Sigmoid colon (tissue), 7 donors: ENCODE measurements around the gene ZNF606. TPM values are rescaled to one million over a fixed set of nuclear protein-coding genes. Genes with fewer than 3 reads are reported as not detected.

ENCODE experiments used
- DNase-seq: peaks from one replicate; pipeline ENCODE4 v3.0.0-alpha.2; 2019
- H3K27ac ChIP-seq, 4 donors: fragments of 200-600 bp; sonication (generic); one replicate each; pipeline ENCODE4 v1.5.1; 2016 to 2019; ENCODE audit warnings: mild to moderate bottlenecking in 1 of 4
- H3K27me3 ChIP-seq, 3 donors: fragments of 200-600 bp; sonication (generic); one replicate each; pipeline ENCODE4 v1.5.1; 2019; ENCODE audit warnings: mild to moderate bottlenecking in 1 of 3
- H3K36me3 ChIP-seq, 4 donors: fragments of 200-600 bp; sonication (generic); one replicate each; pipeline ENCODE4 v1.5.1; 2016 to 2019
- H3K4me1 ChIP-seq, 4 donors: fragments of 200-600 bp; sonication (generic); one replicate each; pipeline ENCODE4 v1.5.1; 2017 to 2019
- H3K4me3 ChIP-seq, 4 donors: fragments of 200-600 bp; sonication (generic); one replicate each; pipeline ENCODE4 v1.5.1; 2017 to 2019; ENCODE audit warnings: mild to moderate bottlenecking in 2 of 4, moderate library complexity in 1 of 4
- H3K9me3 ChIP-seq, 4 donors: fragments of 200-600 bp in 3 of 4; sonication (generic) in 3 of 4; one replicate each; pipeline versions ENCODE4 v1.5.1 to v1.6.1; 2013 to 2019
- CTCF ChIP-seq, 4 experiments: fragments of 450-650 bp in 3 of 4; fragments of 200-600 bp in 1 of 4; IDR thresholded peaks; one replicate each; pipeline ENCODE4 v1.5.1; 2016 to 2019; ENCODE audit warnings: antibody characterized with exemption in 4 of 4, mild to moderate bottlenecking in 3 of 4, moderate library complexity in 2 of 4
- EP300 ChIP-seq, 4 donors: sonication (generic); formaldehyde crosslinking; IDR thresholded peaks; one replicate each; pipeline ENCODE4 v1.6.1; 2017; ENCODE audit warnings: antibody characterized with exemption in 4 of 4
- POLR2A ChIP-seq, 2 donors: fragments of 450-650 bp; IDR thresholded peaks; one replicate each; pipeline ENCODE4 v1.6.1; 2016; ENCODE audit warnings: antibody characterized with exemption in 2 of 2, mild to moderate bottlenecking in 2 of 2, moderate library complexity in 2 of 2
- POLR2AphosphoS5 ChIP-seq, 4 donors: sonication (generic); formaldehyde crosslinking; IDR thresholded peaks; one replicate each; pipeline ENCODE4 v1.6.1; 2017; ENCODE audit warnings: antibody characterized with exemption in 4 of 4
- WGBS, 2 donors: extraction: QIAGEN DNeasy Blood & Tissue Kit; methylation state at CpG; one replicate each; pipeline ENCODE4 v1.1.7; 2013; 5-methylcytosine and 5-hydroxymethylcytosine counted together
- intact Hi-C: fragments of 100-400 bp; cut with DNase I; formaldehyde crosslinking; loops from one replicate; pipeline ENCODE4 v1.15.1; 2023
- polyA plus RNA-seq, 3 donors: library from polyadenylated mRNA; stranded (reverse); fragments of 200-250 nt; gene quantifications; one replicate each; pipeline ENCODE4 v1.2.3, GENCODE V29; 2013
- total RNA-seq, 4 donors: library from RNA; depleted of rRNA; stranded (reverse); fragments of >200 nt; gene quantifications; one replicate each; pipeline ENCODE4 v1.1.0, GENCODE V29; 2016
- donor health status: healthy with polysubstance abuse.
- donor health status: Bipolar disorder and iron deficiency.
- donor health status: healthy.

The ZNF606 gene
- total and polyA plus RNA-seq, 7 donors, result 1.8 to 32.1 (median 9.8) TPM

GRCh38 chr19:57992841-57993240 lies 9.8 kb downstream of the ZNF606 start:
- Histone ChIP-seq H3K4me3 (no peak overlapping the region), H3K9me3 (peaks cover 43 to 65% (median 57%) of the 10 kb centered on the region in 4 donors), H3K27me3 (no peaks in the 10 kb centered on the region), H3K27ac (no peak overlapping the region), H3K36me3 (peaks cover 13 to 90% (median 60%) of the 10 kb centered on the region in 4 donors), H3K4me1 (no peaks in the 10 kb centered on the region)
- no peak for DNase-seq
- TF ChIP-seq POLR2AphosphoS5 (IDR thresholded peaks at IDR 0.05) (no peak), POLR2A (IDR thresholded peaks at IDR 0.05) (no peak), EP300 (IDR thresholded peaks at IDR 0.05) (no peak), CTCF (IDR thresholded peaks at IDR 0.05) (no peak)
- intact Hi-C loops, result no loop called here
- WGBS, 2 donors, result 95 to 98% methylated on average over 1 of the region's 1 CpG

GRCh38 chr19:57978586-57979289 lies 23.9 kb downstream of the ZNF606 start:
- H3K27ac ChIP-seq, result no peak overlapping the region
- TF ChIP-seq CTCF (IDR thresholded peaks at IDR 0.05) (no peak), EP300 (IDR thresholded peaks at IDR 0.05) (no peak), POLR2AphosphoS5 (IDR thresholded peaks at IDR 0.05) (no peak), POLR2A (IDR thresholded peaks at IDR 0.05) (no peak)
- peaks cover 80 to 99% (median 93%) of the 10 kb centered on the region in 4 donors for H3K9me3 ChIP-seq
- H3K4me3 ChIP-seq, result no peak overlapping the region
- H3K36me3 ChIP-seq, result peaks cover 45 to 86% (median 68%) of the 10 kb centered on the region in 4 donors
- no peaks in the 10 kb centered on the region for H3K27me3 ChIP-seq
- intact Hi-C loops, result no loop called here
- 95 to 97% methylated on average over 3 of the region's 3 CpGs for WGBS, 2 donors
- no peak for DNase-seq
- no peaks in the 10 kb centered on the region for H3K4me1 ChIP-seq

GRCh38 chr19:57974434-57974833 lies 28.2 kb downstream of the ZNF606 start, which contains the start of gene C19orf18:
Gene C19orf18, minus strand, starts transcription at chr19:57974534. Its CDS starts 102 bp downstream, at chr19:57974432.
- intact Hi-C loops, result no loop called here
- Histone ChIP-seq H3K27me3 (no peaks in the 10 kb centered on the region), H3K4me3 (no peak within 1 kb of the TSS), H3K36me3 (peaks cover 6 to 57% (median 28%) of the 10 kb centered on the region in 4 donors), H3K4me1 (no peaks in the 10 kb centered on the region), H3K9me3 (peaks cover 56 to 91% (median 81%) of the 10 kb centered on the region in 4 donors), H3K27ac (no peak within 1 kb of the TSS)
- no peak for TF ChIP-seq CTCF (IDR thresholded peaks at IDR 0.05)
- no peak for TF ChIP-seq EP300 (IDR thresholded peaks at IDR 0.05)
- TF ChIP-seq POLR2A (IDR thresholded peaks at IDR 0.05), result no peak
- TF ChIP-seq POLR2AphosphoS5 (IDR thresholded peaks at IDR 0.05), result no peak
- DNase-seq, result no peak
- WGBS, 2 donors, result 96 to 97% methylated on average over 4 of the region's 4 CpGs

- intact Hi-C loops, result no loop called here
- Histone ChIP-seq H3K4me1 (no peaks in the 10 kb centered on the region), H3K4me3 (no peak overlapping the region), H3K27ac (no peak overlapping the region), H3K9me3 (peaks cover 4 to 55% (median 39%) of the 10 kb centered on the region in 4 donors), H3K27me3 (no peaks in the 10 kb centered on the region), H3K36me3 (peaks cover 0 to 32% (median 7%) of the 10 kb centered on the region in 4 donors)
- WGBS, 2 donors, result 81 to 94% methylated on average over 8 of the region's 8 CpGs
- no peak for DNase-seq
- no peak for TF ChIP-seq EP300 (IDR thresholded peaks at IDR 0.05)
- TF ChIP-seq CTCF (IDR thresholded peaks at IDR 0.05), result no peak
- TF ChIP-seq POLR2A (IDR thresholded peaks at IDR 0.05), result no peak
- TF ChIP-seq POLR2AphosphoS5 (IDR thresholded peaks at IDR 0.05), result no peak
Measured at GRCh38 chr19:57964761-57965160, 37.9 kb downstream of the ZNF606 start.
